Fibroblast of lung (primary cell): Measurements from ENCODE around the gene NEK1. TPM values are rescaled to one million over a fixed set of nuclear protein-coding genes. Genes with fewer than 3 reads are reported as not detected.

Experiments used
- DNase-seq, 2 donors: peaks; one replicate each; pipeline versions ENCODE4 v3.0.0 to v3.0.0-alpha.2; 2010; ENCODE audit warnings: low read depth in 2 of 2
- H2AFZ ChIP-seq: 2 replicates; pipeline ENCODE4 v1.5.1; 2012; ENCODE audit warnings: low read length, control low read depth, inconsistent platforms
- H3K27ac ChIP-seq: 2 replicates; pipeline ENCODE4 v1.5.1; 2011; ENCODE audit warnings: low read length, control low read depth; ENCODE audit not compliant: insufficient read depth
- H3K27me3 ChIP-seq: 2 replicates; pipeline ENCODE4 v1.5.1; 2011; ENCODE audit warnings: mild to moderate bottlenecking, low read length; ENCODE audit not compliant: control insufficient read depth, insufficient read depth
- H3K36me3 ChIP-seq: 2 replicates; pipeline ENCODE4 v1.5.1; 2011; ENCODE audit warnings: low read length; ENCODE audit not compliant: control insufficient read depth, insufficient read depth
- H3K4me1 ChIP-seq: 2 replicates; pipeline ENCODE4 v1.5.1; 2011; ENCODE audit warnings: low read length; ENCODE audit not compliant: control insufficient read depth, insufficient read depth; ENCODE audit errors: extremely low read depth
- H3K4me2 ChIP-seq: 2 replicates; pipeline ENCODE4 v1.5.1; 2011; ENCODE audit warnings: low read length, control low read depth; ENCODE audit not compliant: insufficient read depth; ENCODE audit errors: extremely low read depth
- H3K4me3 ChIP-seq, 4 experiments: fragments of 200-600 bp in 1 of 4; sonication (generic) in 1 of 4; replicated peaks in 1 of 4; 2 replicates each; pipeline ENCODE4 v1.5.1; 2011 to 2016; ENCODE audit warnings: low read length in 4 of 4, low read depth in 3 of 4, mild to moderate bottlenecking in 3 of 4, control low read depth in 2 of 4, inconsistent platforms in 1 of 4, mixed read lengths in 1 of 4; ENCODE audit not compliant: insufficient read depth in 1 of 4; ENCODE audit errors: control extremely low read depth in 1 of 4
- H3K79me2 ChIP-seq: 2 replicates; pipeline ENCODE4 v1.5.1; 2012; ENCODE audit warnings: mild to moderate bottlenecking, low read length, inconsistent platforms; ENCODE audit not compliant: control insufficient read depth, insufficient read depth
- H3K9ac ChIP-seq: 2 replicates; pipeline ENCODE4 v1.5.1; 2011; ENCODE audit warnings: mild to moderate bottlenecking, low read length, control low read depth; ENCODE audit not compliant: insufficient read depth
- H3K9me3 ChIP-seq: 2 replicates; pipeline ENCODE4 v1.5.1; 2012; ENCODE audit warnings: low read depth, low read length; ENCODE audit not compliant: control insufficient read depth, insufficient read depth
- H4K20me1 ChIP-seq: 2 replicates; pipeline ENCODE4 v1.5.1; 2011; ENCODE audit warnings: low read length; ENCODE audit not compliant: control insufficient read depth, insufficient read depth; ENCODE audit errors: extremely low read depth
- CTCF ChIP-seq, 2 donors: IDR thresholded peaks in 1 of 2; conservative IDR thresholded peaks in 1 of 2; 1 replicate in 1 of 2; 2 replicates in 1 of 2; pipeline ENCODE4 v1.5.1; 2011 to 2012; ENCODE audit warnings: low read length in 2 of 2, control low read depth in 1 of 2, inconsistent platforms in 1 of 2, low read depth in 1 of 2, mild to moderate bottlenecking in 1 of 2
- EZH2 ChIP-seq: IDR thresholded peaks from 2 replicates; pipeline ENCODE4 v1.5.1; 2012; ENCODE audit warnings: low read length, control low read depth, mild to moderate bottlenecking; ENCODE audit errors: missing control alignments
- polyA minus RNA-seq: library from RNA; depleted of rRNA, polyadenylated mRNA; stranded (reverse); fragments of >200 nt; gene quantifications from 2 replicates; pipeline ENCODE4 v1.2.3, GENCODE V29; 2011; ENCODE audit warnings: low replicate concordance
- polyA plus RNA-seq, 2 donors: library from polyadenylated mRNA; depleted of rRNA in 1 of 2; stranded (reverse) in 1 of 2; unstranded in 1 of 2; fragments of >200 nt; gene quantifications; 2 replicates each; pipeline ENCODE4 v1.2.1, GENCODE V29; 2011 to 2012; ENCODE audit warnings: missing spikeins in 1 of 2
- total RNA-seq: library from RNA; depleted of rRNA; stranded (reverse); fragments of >200 nt; gene quantifications from 2 replicates; pipeline ENCODE4 v1.2.1, GENCODE V29; 2014

The NEK1 gene
- total RNA-seq: 13.9 and 17.0 TPM in 2 replicates
- polyA plus RNA-seq: 8.6 and 8.9 TPM in 2 replicates
- polyA plus RNA-seq (2012): 8.1 and 8.5 TPM in 2 replicates
- polyA minus RNA-seq: 2.1 and 7.4 TPM in 2 replicates

GRCh38 chr4:169611991-169612870, at the start of gene NEK1:
Gene NEK1, minus strand, starts transcription at chr4:169612583. Its CDS starts 9,953 bp downstream, at chr4:169602630.
- Histone ChIP-seq H3K27me3 (no peaks in the 10 kb centered on the region), H3K4me2 (peak within 1 kb of the TSS; percentile 94), H3K79me2 (peaks cover 22% of the 10 kb centered on the region), H3K9me3 (no peaks in the 10 kb centered on the region), H2AFZ (peak within 1 kb of the TSS; percentile 99), H4K20me1 (no peaks in the 10 kb centered on the region), H3K9ac (peak within 1 kb of the TSS; percentile 98), H3K4me3 (peak within 1 kb of the TSS; percentile 88 to 100 (median 92)), H3K27ac (peak within 1 kb of the TSS; percentile 100), H3K36me3 (no peaks in the 10 kb centered on the region), H3K4me1 (peaks cover 4% of the 10 kb centered on the region)
- TF ChIP-seq CTCF (conservative IDR thresholded peaks at IDR 0.05 in 1 of 2, IDR thresholded peaks at IDR 0.05 in 1 of 2; ENCODE audit: low read depth in 1 of 2, low read length in 2 of 2): peak; percentile 10 to 16
- no peak for TF ChIP-seq EZH2
- DNase-seq: peak; percentile 87 to 88

GRCh38 chr4:169661761-169662160, 49.4 kb upstream of the NEK1 start:
- Histone ChIP-seq H3K4me3 (peak overlapping the region in 2 of 4 experiments; percentile 24 to 91), H3K36me3 (no peaks in the 10 kb centered on the region), H3K9ac (no peak overlapping the region), H3K9me3 (no peaks in the 10 kb centered on the region), H3K27ac (no peak overlapping the region), H2AFZ (no peak overlapping the region), H4K20me1 (no peaks in the 10 kb centered on the region), H3K79me2 (peaks cover 20% of the 10 kb centered on the region), H3K27me3 (no peaks in the 10 kb centered on the region), H3K4me2 (peak overlapping the region; percentile 4), H3K4me1 (no peaks in the 10 kb centered on the region)
- DNase-seq: no peak
- no peak for TF ChIP-seq EZH2
- no peak for TF ChIP-seq CTCF (conservative IDR thresholded peaks at IDR 0.05 in 1 of 2, IDR thresholded peaks at IDR 0.05 in 1 of 2; ENCODE audit: low read depth in 1 of 2, low read length in 2 of 2)

- no peak for DNase-seq
- no peaks in the 10 kb centered on the region for H3K9me3 ChIP-seq
- no peaks in the 10 kb centered on the region for H3K27me3 ChIP-seq
- H3K9ac ChIP-seq: no peak overlapping the region
- no peaks in the 10 kb centered on the region for H3K36me3 ChIP-seq
- peak overlapping the region; percentile 63 to 91 (median 66) for H3K4me3 ChIP-seq
- peaks cover 23% of the 10 kb centered on the region for H3K79me2 ChIP-seq
- H3K27ac ChIP-seq: peak overlapping the region; percentile 96
- TF ChIP-seq EZH2: no peak
- TF ChIP-seq CTCF (conservative IDR thresholded peaks at IDR 0.05 in 1 of 2, IDR thresholded peaks at IDR 0.05 in 1 of 2; ENCODE audit: low read depth in 1 of 2, low read length in 2 of 2): no peak
- H2AFZ ChIP-seq: no peak overlapping the region
- H3K4me2 ChIP-seq: peak overlapping the region; percentile 98
- H4K20me1 ChIP-seq: no peaks in the 10 kb centered on the region
- no peaks in the 10 kb centered on the region for H3K4me1 ChIP-seq
These were observed 48.5 kb upstream of the NEK1 start for GRCh38 chr4:169660929-169661328.
